Fibroblast of villous mesenchyme (primary cell): Measurements from ENCODE around the gene DST. TPM values are rescaled to one million over a fixed set of nuclear protein-coding genes. Genes with fewer than 3 reads are reported as not detected.

Experiments
- DNase-seq: peaks from one replicate; pipeline ENCODE4 v3.0.0-alpha.2; 2010; ENCODE audit warnings: low read depth
- H3K4me3 ChIP-seq: 2 replicates; pipeline ENCODE4 v1.5.1; 2011; ENCODE audit warnings: low read depth, mild to moderate bottlenecking, low read length
- total RNA-seq: library from RNA; depleted of rRNA; stranded (reverse); fragments of >200 nt; gene quantifications from 2 replicates; pipeline ENCODE4 v1.2.3, GENCODE V29; 2012
- TF ChIP-seq, protein P1 (sequence below): IDR thresholded peaks from 2 replicates; pipeline ENCODE4 v1.5.1; 2012; ENCODE audit warnings: low read depth, mild to moderate bottlenecking, low read length; ENCODE audit not compliant: insufficient read depth

Gene DST
- total RNA-seq, 1 donor: 509 TPM

DNA sequence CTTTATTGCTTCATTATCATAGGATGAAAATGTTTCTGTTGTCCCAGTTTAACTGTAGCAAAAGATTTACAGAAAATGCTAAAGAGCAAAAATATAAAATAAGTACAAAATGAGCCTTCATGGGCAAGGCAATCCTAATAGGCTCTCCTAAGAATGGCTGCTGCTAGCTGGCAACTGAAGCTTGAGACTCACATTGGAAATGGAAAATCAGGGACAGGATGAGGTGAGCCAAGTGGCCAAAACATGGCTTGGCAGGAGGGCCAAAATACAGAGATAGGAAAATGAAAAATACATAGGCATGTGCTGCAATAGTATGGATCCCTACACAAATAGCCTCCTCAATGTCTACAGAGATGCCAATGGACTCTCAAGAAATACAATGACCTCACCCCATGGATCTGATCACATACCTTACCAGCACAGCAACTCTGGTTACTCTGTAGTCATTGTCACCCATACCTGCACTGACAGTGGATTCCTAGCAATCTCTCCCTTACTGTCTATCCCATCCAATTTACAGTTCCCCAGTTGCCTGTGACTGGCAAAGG lies 105.4 kb downstream of the DST start:
- DNase-seq: no peak
- TF ChIP-seq, protein P1, sequence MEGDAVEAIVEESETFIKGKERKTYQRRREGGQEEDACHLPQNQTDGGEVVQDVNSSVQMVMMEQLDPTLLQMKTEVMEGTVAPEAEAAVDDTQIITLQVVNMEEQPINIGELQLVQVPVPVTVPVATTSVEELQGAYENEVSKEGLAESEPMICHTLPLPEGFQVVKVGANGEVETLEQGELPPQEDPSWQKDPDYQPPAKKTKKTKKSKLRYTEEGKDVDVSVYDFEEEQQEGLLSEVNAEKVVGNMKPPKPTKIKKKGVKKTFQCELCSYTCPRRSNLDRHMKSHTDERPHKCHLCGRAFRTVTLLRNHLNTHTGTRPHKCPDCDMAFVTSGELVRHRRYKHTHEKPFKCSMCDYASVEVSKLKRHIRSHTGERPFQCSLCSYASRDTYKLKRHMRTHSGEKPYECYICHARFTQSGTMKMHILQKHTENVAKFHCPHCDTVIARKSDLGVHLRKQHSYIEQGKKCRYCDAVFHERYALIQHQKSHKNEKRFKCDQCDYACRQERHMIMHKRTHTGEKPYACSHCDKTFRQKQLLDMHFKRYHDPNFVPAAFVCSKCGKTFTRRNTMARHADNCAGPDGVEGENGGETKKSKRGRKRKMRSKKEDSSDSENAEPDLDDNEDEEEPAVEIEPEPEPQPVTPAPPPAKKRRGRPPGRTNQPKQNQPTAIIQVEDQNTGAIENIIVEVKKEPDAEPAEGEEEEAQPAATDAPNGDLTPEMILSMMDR: no peak
- no peak overlapping the region for H3K4me3 ChIP-seq

DNA sequence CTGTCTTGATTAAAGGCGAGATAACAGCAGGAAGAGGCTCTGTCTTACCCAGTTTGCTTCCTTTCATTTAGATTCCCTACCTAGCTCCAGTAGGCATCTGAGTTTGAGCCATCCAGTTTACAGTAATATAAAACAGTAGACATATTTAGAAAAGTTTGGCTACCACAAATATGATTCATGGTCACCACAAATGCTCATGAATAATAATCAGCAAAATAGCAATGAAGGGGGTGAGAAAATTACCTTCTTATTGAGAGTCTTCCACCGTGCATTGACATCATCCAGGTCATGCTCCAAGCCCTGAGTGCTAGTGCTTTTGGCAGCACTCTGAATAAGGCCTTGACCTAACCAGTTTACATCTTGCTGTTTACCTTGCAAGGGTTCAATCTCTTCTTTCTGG lies 106.2 kb downstream of the DST start:
- DNase-seq: no peak
- no peak overlapping the region for H3K4me3 ChIP-seq
- TF ChIP-seq, protein P1: no peak

DNA sequence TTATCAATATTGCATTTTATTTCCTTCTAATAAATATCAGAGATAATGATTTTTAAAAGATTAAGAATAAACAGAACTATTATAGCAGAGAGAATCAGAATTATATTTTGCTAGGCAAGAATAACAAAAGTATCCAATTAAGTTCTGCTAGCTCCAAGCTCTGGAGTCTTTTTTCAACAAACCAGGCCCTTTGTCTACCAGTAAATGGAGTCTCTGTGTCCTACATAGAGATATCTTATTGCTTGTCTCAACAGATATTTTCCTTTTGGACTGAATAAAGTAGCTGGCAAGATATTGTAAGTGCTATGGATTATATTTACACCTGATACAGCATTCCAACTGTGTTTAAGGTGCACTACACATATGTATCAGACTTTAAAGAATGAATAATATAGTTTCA lies 107.1 kb downstream of the DST start:
- H3K4me3 ChIP-seq: no peak overlapping the region
- DNase-seq: no peak
- TF ChIP-seq, protein P1: no peak

GRCh38 chr6:56534680-56535419 lies 107.8 kb downstream of the DST start:
- DNase-seq: no peak
- no peak overlapping the region for H3K4me3 ChIP-seq
- TF ChIP-seq, protein P1: no peak

GRCh38 chr6:56532766-56533551 lies 109.7 kb downstream of the DST start:
- TF ChIP-seq, protein P1: no peak
- no peak overlapping the region for H3K4me3 ChIP-seq
- DNase-seq: no peak

DNA sequence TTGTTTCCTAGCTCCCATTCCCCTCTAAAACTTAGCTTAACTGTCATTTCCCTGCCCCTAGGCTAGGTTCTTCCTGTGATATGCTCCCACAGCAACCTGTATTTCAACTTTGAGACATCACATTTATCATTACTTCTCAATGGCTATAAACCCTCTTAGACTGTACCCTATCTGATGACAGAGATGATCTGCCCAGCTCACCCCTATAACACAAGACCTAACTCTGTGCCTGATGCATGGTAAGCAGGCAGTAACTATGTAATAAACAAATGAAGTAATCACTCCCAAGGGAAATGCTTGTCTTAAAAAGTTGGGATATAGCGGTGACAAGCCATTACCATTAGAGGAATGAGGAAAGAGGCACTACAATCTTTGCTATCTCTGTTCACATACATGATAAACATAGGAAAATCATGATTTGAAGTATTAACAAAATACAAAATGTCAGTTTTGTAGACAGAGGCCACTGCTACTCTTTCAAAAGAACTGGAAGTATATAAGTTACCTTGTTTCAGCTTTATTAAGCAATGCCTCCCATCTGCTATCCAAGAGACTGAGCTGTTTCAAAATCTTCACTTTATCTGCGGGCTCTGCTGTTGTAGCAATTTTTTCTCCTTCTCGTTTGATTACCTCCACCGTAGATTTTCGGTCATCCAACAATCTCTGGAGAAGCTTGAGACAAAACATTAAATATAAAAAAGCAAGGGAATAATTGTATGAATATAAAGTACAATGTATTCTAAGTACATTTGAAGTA lies 110.7 kb downstream of the DST start:
- no peak for DNase-seq
- H3K4me3 ChIP-seq: no peak overlapping the region
- TF ChIP-seq, protein P1: no peak
